ENCODE data around the gene NCOA3. TPM values are rescaled to one million over a fixed set of nuclear protein-coding genes. Genes with fewer than 3 reads are reported as not detected.
"Not testable (repeated sequence)": the region's sequence is repeated elsewhere in the genome, so short reads cannot be mapped to it uniquely, and the experiment has no call there.

The NCOA3 gene
- total and polyA plus RNA-seq, 2 donors: 11.4 to 20.3 TPM

GRCh38 chr20:47503685-47504084 lies 2.0 kb downstream of the NCOA3 start:
- peaks cover 7 to 8% of the 10 kb centered on the region in 2 donors for H3K4me1 ChIP-seq (ENCODE audit: control insufficient read depth in 2 of 2, insufficient read depth in 2 of 2, low read length in 2 of 2)
- H3K4me3 ChIP-seq (ENCODE audit: low read length in 2 of 2): peak overlapping the region in 1 of 2 donors; percentile 2
- H3K9me3 ChIP-seq (ENCODE audit: control insufficient read depth in 2 of 2, insufficient read depth in 1 of 2, low read length in 1 of 2): no peaks in the 10 kb centered on the region
- H3K36me3 ChIP-seq (ENCODE audit: control insufficient read depth in 2 of 2, insufficient read depth in 2 of 2, low read length in 1 of 2): no peaks in the 10 kb centered on the region
- no peak overlapping the region for H3K27ac ChIP-seq (ENCODE audit: low read depth in 1 of 2, low read length in 1 of 2)
- DNase-seq (ENCODE audit: low read depth in 6 of 9, low spot score in 9 of 9): no peak
- no peaks in the 10 kb centered on the region for H3K27me3 ChIP-seq (ENCODE audit: control insufficient read depth in 2 of 2, insufficient read depth in 1 of 2, low read length in 1 of 2)
- WGBS: 79% methylated on average over 2 of the region's 2 CpGs

- no peak overlapping the region for H3K4me3 ChIP-seq (ENCODE audit: low read length in 2 of 2)
- no peaks in the 10 kb centered on the region for H3K27me3 ChIP-seq (ENCODE audit: control insufficient read depth in 2 of 2, insufficient read depth in 1 of 2, low read length in 1 of 2)
- no peaks in the 10 kb centered on the region for H3K36me3 ChIP-seq (ENCODE audit: control insufficient read depth in 2 of 2, insufficient read depth in 2 of 2, low read length in 1 of 2)
- no peak for DNase-seq (ENCODE audit: low read depth in 6 of 9, low spot score in 9 of 9)
- no peaks in the 10 kb centered on the region for H3K9me3 ChIP-seq (ENCODE audit: control insufficient read depth in 2 of 2, insufficient read depth in 1 of 2, low read length in 1 of 2)
- WGBS: 95% methylated on average over 2 of the region's 2 CpGs
- peaks cover 4 to 5% of the 10 kb centered on the region in 2 donors for H3K4me1 ChIP-seq (ENCODE audit: control insufficient read depth in 2 of 2, insufficient read depth in 2 of 2, low read length in 2 of 2)
- H3K27ac ChIP-seq (ENCODE audit: low read depth in 1 of 2, low read length in 1 of 2): no peak overlapping the region
Measured at GRCh38 chr20:47506335-47506734, 4.6 kb downstream of the NCOA3 start.

- no peaks in the 10 kb centered on the region for H3K27me3 ChIP-seq (ENCODE audit: control insufficient read depth in 2 of 2, insufficient read depth in 1 of 2, low read length in 1 of 2)
- WGBS: 89% methylated on average over 2 of the region's 2 CpGs
- no peaks in the 10 kb centered on the region for H3K36me3 ChIP-seq (ENCODE audit: control insufficient read depth in 2 of 2, insufficient read depth in 2 of 2, low read length in 1 of 2)
- H3K4me3 ChIP-seq (ENCODE audit: low read length in 2 of 2): no peak overlapping the region
- H3K4me1 ChIP-seq (ENCODE audit: control insufficient read depth in 2 of 2, insufficient read depth in 2 of 2, low read length in 2 of 2): peaks cover 4 to 5% of the 10 kb centered on the region in 2 donors
- H3K27ac ChIP-seq (ENCODE audit: low read depth in 1 of 2, low read length in 1 of 2): no peak overlapping the region
- DNase-seq (ENCODE audit: low read depth in 6 of 9, low spot score in 9 of 9): no peak
- H3K9me3 ChIP-seq (ENCODE audit: control insufficient read depth in 2 of 2, insufficient read depth in 1 of 2, low read length in 1 of 2): no peaks in the 10 kb centered on the region
Measured at GRCh38 chr20:47506850-47507249, 5.2 kb downstream of the NCOA3 start.

GRCh38 chr20:47507275-47507981 lies 5.7 kb downstream of the NCOA3 start:
- not testable (repeated sequence) for DNase-seq (ENCODE audit: low read depth in 6 of 9, low spot score in 9 of 9); H3K4me3 ChIP-seq (ENCODE audit: low read length in 2 of 2); H3K4me1 ChIP-seq (ENCODE audit: control insufficient read depth in 2 of 2, insufficient read depth in 2 of 2, low read length in 2 of 2); H3K36me3 ChIP-seq (ENCODE audit: control insufficient read depth in 2 of 2, insufficient read depth in 2 of 2, low read length in 1 of 2); H3K9me3 ChIP-seq (ENCODE audit: control insufficient read depth in 2 of 2, insufficient read depth in 1 of 2, low read length in 1 of 2); H3K27ac ChIP-seq (ENCODE audit: low read depth in 1 of 2, low read length in 1 of 2); H3K27me3 ChIP-seq (ENCODE audit: control insufficient read depth in 2 of 2, insufficient read depth in 1 of 2, low read length in 1 of 2)
- WGBS: 95% methylated on average over 9 of the region's 9 CpGs

GRCh38 chr20:47508278-47508677 lies 6.6 kb downstream of the NCOA3 start:
- no peaks in the 10 kb centered on the region for H3K27me3 ChIP-seq (ENCODE audit: control insufficient read depth in 2 of 2, insufficient read depth in 1 of 2, low read length in 1 of 2)
- peak overlapping the region in 1 of 2 donors; percentile 15 for H3K27ac ChIP-seq (ENCODE audit: low read depth in 1 of 2, low read length in 1 of 2)
- H3K36me3 ChIP-seq (ENCODE audit: control insufficient read depth in 2 of 2, insufficient read depth in 2 of 2, low read length in 1 of 2): no peaks in the 10 kb centered on the region
- no peak overlapping the region for H3K4me3 ChIP-seq (ENCODE audit: low read length in 2 of 2)
- peaks cover 4 to 5% of the 10 kb centered on the region in 2 donors for H3K4me1 ChIP-seq (ENCODE audit: control insufficient read depth in 2 of 2, insufficient read depth in 2 of 2, low read length in 2 of 2)
- peak in 3 of 9 donors; percentile 25 to 55 (median 25) for DNase-seq (ENCODE audit: low read depth in 6 of 9, low spot score in 9 of 9)
- H3K9me3 ChIP-seq (ENCODE audit: control insufficient read depth in 2 of 2, insufficient read depth in 1 of 2, low read length in 1 of 2): no peaks in the 10 kb centered on the region

GRCh38 chr20:47509104-47509661 lies 7.5 kb downstream of the NCOA3 start:
- no peak overlapping the region for H3K4me3 ChIP-seq (ENCODE audit: low read length in 2 of 2)
- DNase-seq (ENCODE audit: low read depth in 6 of 9, low spot score in 9 of 9): no peak
- no peaks in the 10 kb centered on the region for H3K27me3 ChIP-seq (ENCODE audit: control insufficient read depth in 2 of 2, insufficient read depth in 1 of 2, low read length in 1 of 2)
- H3K36me3 ChIP-seq (ENCODE audit: control insufficient read depth in 2 of 2, insufficient read depth in 2 of 2, low read length in 1 of 2): no peaks in the 10 kb centered on the region
- WGBS: 95% methylated on average over 6 of the region's 6 CpGs
- peaks cover 4 to 5% of the 10 kb centered on the region in 2 donors for H3K4me1 ChIP-seq (ENCODE audit: control insufficient read depth in 2 of 2, insufficient read depth in 2 of 2, low read length in 2 of 2)
- no peaks in the 10 kb centered on the region for H3K9me3 ChIP-seq (ENCODE audit: control insufficient read depth in 2 of 2, insufficient read depth in 1 of 2, low read length in 1 of 2)
- H3K27ac ChIP-seq (ENCODE audit: low read depth in 1 of 2, low read length in 1 of 2): peak overlapping the region in 1 of 2 donors; percentile 15

- H3K9me3 ChIP-seq (ENCODE audit: control insufficient read depth in 2 of 2, insufficient read depth in 1 of 2, low read length in 1 of 2): no peaks in the 10 kb centered on the region
- H3K27me3 ChIP-seq (ENCODE audit: control insufficient read depth in 2 of 2, insufficient read depth in 1 of 2, low read length in 1 of 2): no peaks in the 10 kb centered on the region
- H3K4me1 ChIP-seq (ENCODE audit: control insufficient read depth in 2 of 2, insufficient read depth in 2 of 2, low read length in 2 of 2): peaks cover 4 to 5% of the 10 kb centered on the region in 2 donors
- 95% methylated on average over 1 of the region's 1 CpG for WGBS
- no peak for DNase-seq (ENCODE audit: low read depth in 6 of 9, low spot score in 9 of 9)
- no peaks in the 10 kb centered on the region for H3K36me3 ChIP-seq (ENCODE audit: control insufficient read depth in 2 of 2, insufficient read depth in 2 of 2, low read length in 1 of 2)
- H3K27ac ChIP-seq (ENCODE audit: low read depth in 1 of 2, low read length in 1 of 2): no peak overlapping the region
- no peak overlapping the region for H3K4me3 ChIP-seq (ENCODE audit: low read length in 2 of 2)
Measured at GRCh38 chr20:47509685-47510084, 8.0 kb downstream of the NCOA3 start.

GRCh38 chr20:47515843-47516242 lies 14.2 kb downstream of the NCOA3 start:
- Histone ChIP-seq H3K27ac (ENCODE audit: low read depth in 1 of 2, low read length in 1 of 2) (no peak overlapping the region), H3K4me1 (ENCODE audit: control insufficient read depth in 2 of 2, insufficient read depth in 2 of 2, low read length in 2 of 2) (no peaks in the 10 kb centered on the region), H3K36me3 (ENCODE audit: control insufficient read depth in 2 of 2, insufficient read depth in 2 of 2, low read length in 1 of 2) (peaks cover 0 to 4% of the 10 kb centered on the region in 2 donors), H3K4me3 (ENCODE audit: low read length in 2 of 2) (no peak overlapping the region), H3K27me3 (ENCODE audit: control insufficient read depth in 2 of 2, insufficient read depth in 1 of 2, low read length in 1 of 2) (no peaks in the 10 kb centered on the region), H3K9me3 (ENCODE audit: control insufficient read depth in 2 of 2, insufficient read depth in 1 of 2, low read length in 1 of 2) (peaks cover 5 to 8% of the 10 kb centered on the region in 2 donors)
- DNase-seq (ENCODE audit: low read depth in 6 of 9, low spot score in 9 of 9): no peak
- 97% methylated on average over 1 of the region's 1 CpG for WGBS

GRCh38 chr20:47521059-47521808 lies 19.5 kb downstream of the NCOA3 start:
- no peaks in the 10 kb centered on the region for H3K4me1 ChIP-seq (ENCODE audit: control insufficient read depth in 2 of 2, insufficient read depth in 2 of 2, low read length in 2 of 2)
- no peak overlapping the region for H3K27ac ChIP-seq (ENCODE audit: low read depth in 1 of 2, low read length in 1 of 2)
- H3K9me3 ChIP-seq (ENCODE audit: control insufficient read depth in 2 of 2, insufficient read depth in 1 of 2, low read length in 1 of 2): peaks cover 9 to 23% of the 10 kb centered on the region in 2 donors
- peaks cover 4% of the 10 kb centered on the region in 2 donors for H3K36me3 ChIP-seq (ENCODE audit: control insufficient read depth in 2 of 2, insufficient read depth in 2 of 2, low read length in 1 of 2)
- no peak for DNase-seq (ENCODE audit: low read depth in 6 of 9, low spot score in 9 of 9)
- no peak overlapping the region for H3K4me3 ChIP-seq (ENCODE audit: low read length in 2 of 2)
- H3K27me3 ChIP-seq (ENCODE audit: control insufficient read depth in 2 of 2, insufficient read depth in 1 of 2, low read length in 1 of 2): no peaks in the 10 kb centered on the region
- WGBS: 98% methylated on average over 19 of the region's 19 CpGs
